ENCODE measurements around the gene RBM22.

RBM22 gene

GRCh38 chr5:150641006-150641570, 59.8 kb downstream of the RBM22 start:
- H3K4me1 ChIP-seq (ENCODE audit: control insufficient read depth, insufficient read depth, low read length): peaks cover 70% of the 10 kb centered on the region
- peak overlapping the region; percentile 55 for H3K4me3 ChIP-seq (ENCODE audit: low read length)
- no peaks in the 10 kb centered on the region for H3K36me3 ChIP-seq (ENCODE audit: control insufficient read depth, insufficient read depth, low read length, severe bottlenecking)

More at GRCh38 chr5:150641006-150641570, 59.8 kb downstream of the RBM22 start:
- DNase-seq (ENCODE audit: low read depth): peak; percentile 66
- Histone ChIP-seq H3K9ac (ENCODE audit: low read length) (peak overlapping the region; percentile 60), H3K27me3 (replicated peaks; ENCODE audit: control insufficient read depth, insufficient read depth, low read length) (no peaks in the 10 kb centered on the region), H3K9me3 (ENCODE audit: control insufficient read depth, low read length) (no peaks in the 10 kb centered on the region)

Measured in adipocyte (in vitro differentiated cells).